GM12874 (cell line): ENCODE measurements around the gene ACTR1A.

Source experiments
- CTCF ChIP-seq: IDR thresholded peaks from 2 replicates; pipeline ENCODE4 v1.5.1; 2011; ENCODE audit warnings: low read depth, mild to moderate bottlenecking, control low read depth, low read length, moderate library complexity; ENCODE audit not compliant: insufficient read depth

ACTR1A gene

GRCh38 chr10:102514487-102515311 lies 12.2 kb upstream of the ACTR1A start:
- TF ChIP-seq CTCF = no peak

GRCh38 chr10:102511583-102512274 lies 9.2 kb upstream of the ACTR1A start:
- no peak for TF ChIP-seq CTCF

GRCh38 chr10:102509387-102509786 lies 6.9 kb upstream of the ACTR1A start:
- no peak for TF ChIP-seq CTCF

- no peak for TF ChIP-seq CTCF
Observed at GRCh38 chr10:102508506-102508905, 6.0 kb upstream of the ACTR1A start.

- TF ChIP-seq CTCF = no peak
Observed at GRCh38 chr10:102507521-102507920, 5.0 kb upstream of the ACTR1A start.

- no peak for TF ChIP-seq CTCF
Observed at GRCh38 chr10:102505462-102506115, 3.1 kb upstream of the ACTR1A start.

GRCh38 chr10:102504976-102505300 lies 2.4 kb upstream of the ACTR1A start:
- no peak for TF ChIP-seq CTCF
